Left kidney (tissue), 2 donors: ENCODE results near the gene ZNF552. TPM values are rescaled to one million over a fixed set of nuclear protein-coding genes. Genes with fewer than 3 reads are reported as not detected.
"Not testable (repeated sequence)": the region's sequence is repeated elsewhere in the genome, so short reads cannot be mapped to it uniquely, and the experiment has no call there.

ENCODE experiments used
- DNase-seq: peaks from one replicate; pipeline ENCODE4 v3.0.0-alpha.2; 2013
- polyA plus RNA-seq: library from polyadenylated mRNA; unstranded; fragments of 120-200 nt; gene quantifications from one replicate; pipeline ENCODE4 v1.2.1, GENCODE V29; 2013; ENCODE audit not compliant: insufficient read length

Gene ZNF552
- polyA plus RNA-seq, 1 donor, result 29.7 TPM

- peak; percentile 90 for DNase-seq
Observed at GRCh38 chr19:57819475-57820148, 4.9 kb upstream of the ZNF552 start.

- DNase-seq, result no peak
Observed at GRCh38 chr19:57818378-57818777, 3.7 kb upstream of the ZNF552 start.

- no peak for DNase-seq
Observed at GRCh38 chr19:57817976-57818375, 3.3 kb upstream of the ZNF552 start.

GRCh38 chr19:57816652-57817051, 1.9 kb upstream of the ZNF552 start:
- DNase-seq, result no peak

- no peak for DNase-seq
Observed at GRCh38 chr19:57815247-57816075, 748 bp upstream of the ZNF552 start.

- no peak for DNase-seq
Observed at GRCh38 chr19:57813919-57814504, 701 bp downstream of the ZNF552 start.

- DNase-seq, result not testable (repeated sequence)
Observed at GRCh38 chr19:57812975-57813820, 1.5 kb downstream of the ZNF552 start.

GRCh38 chr19:57812226-57812625, 2.5 kb downstream of the ZNF552 start:
- no peak for DNase-seq

GRCh38 chr19:57810410-57811295, 4.1 kb downstream of the ZNF552 start:
- not testable (repeated sequence) for DNase-seq

GRCh38 chr19:57807541-57807940, 7.2 kb downstream of the ZNF552 start:
- no peak for DNase-seq

GRCh38 chr19:57803594-57804325, 11.0 kb downstream of the ZNF552 start:
- DNase-seq, result peak; percentile 53

- DNase-seq, result no peak
Observed at GRCh38 chr19:57803265-57803593, 11.5 kb downstream of the ZNF552 start.

- no peak for DNase-seq
Observed at GRCh38 chr19:57802269-57802668, 12.4 kb downstream of the ZNF552 start.

GRCh38 chr19:57800696-57801095, 14.0 kb downstream of the ZNF552 start:
- DNase-seq, result no peak

GRCh38 chr19:57796580-57796979, 18.1 kb downstream of the ZNF552 start:
- DNase-seq, result not testable (repeated sequence)

GRCh38 chr19:57789288-57789687, 25.4 kb downstream of the ZNF552 start:
- DNase-seq, result no peak

- no peak for DNase-seq
Observed at GRCh38 chr19:57788114-57788692, 26.5 kb downstream of the ZNF552 start.

- DNase-seq, result no peak
Observed at GRCh38 chr19:57786906-57787305, 27.8 kb downstream of the ZNF552 start.

GRCh38 chr19:57786286-57786685, 28.4 kb downstream of the ZNF552 start:
- DNase-seq, result no peak

- no peak for DNase-seq
Observed at GRCh38 chr19:57779220-57779845, 35.4 kb downstream of the ZNF552 start.
